GM12875 (cell line): ENCODE results near the gene PRR11.

Experiments used
- H3K4me3 ChIP-seq: one replicate; pipeline ENCODE4 v1.5.1; 2011; ENCODE audit warnings: low read depth, low read length, control low read depth
- CTCF ChIP-seq: IDR thresholded peaks from 2 replicates; pipeline ENCODE4 v1.5.1; 2011; ENCODE audit warnings: low read depth, mild to moderate bottlenecking, control low read depth, inconsistent platforms, low read length, moderate library complexity, borderline replicate concordance; ENCODE audit not compliant: insufficient read depth

The PRR11 gene

GRCh38 chr17:59155439-59156177, at the start of gene PRR11:
Gene PRR11, plus strand, starts transcription at chr17:59155746. Its CDS starts 14,007 bp downstream, at chr17:59169753.
- no peak for TF ChIP-seq CTCF
- peak within 1 kb of the TSS; percentile 70 for H3K4me3 ChIP-seq

- no peak for TF ChIP-seq CTCF
- H3K4me3 ChIP-seq, result peak overlapping the region; percentile 71
Observed at GRCh38 chr17:59105852-59106462, 49.6 kb upstream of the PRR11 start.

GRCh38 chr17:59106463-59107305, 48.9 kb upstream of the PRR11 start, which contains the start of gene TRIM37:
Gene TRIM37, minus strand, starts transcription at chr17:59106880. Its CDS starts 419 bp downstream, at chr17:59106461.
- no peak for TF ChIP-seq CTCF
- H3K4me3 ChIP-seq, result peak within 1 kb of the TSS; percentile 71

GRCh38 chr17:59107306-59107670, 48.3 kb upstream of the PRR11 start:
- no peak for TF ChIP-seq CTCF

GRCh38 chr17:59108400-59109102, 47.0 kb upstream of the PRR11 start:
- no peak overlapping the region for H3K4me3 ChIP-seq
- no peak for TF ChIP-seq CTCF

More at GRCh38 chr17:59107306-59107670, 48.3 kb upstream of the PRR11 start:
- peak overlapping the region; percentile 55 for H3K4me3 ChIP-seq

- H3K4me3 ChIP-seq, result no peak overlapping the region
- TF ChIP-seq CTCF, result no peak
Observed at GRCh38 chr17:59110973-59111372, 44.6 kb upstream of the PRR11 start.
